OCI-LY7 (cell line): Measurements from ENCODE around the gene HAPLN3. TPM values are rescaled to one million over a fixed set of nuclear protein-coding genes. Genes with fewer than 3 reads are reported as not detected.

ENCODE experiments used
- BruUV-seq: library from RNA; stranded (reverse); fragments of 400-500 nt; replicated peaks from 2 replicates; lab custom pipeline; 2021; lab: Mats Ljungman, UMichigan
- CTCF ChIA-PET: fragments of 300-600 bp; sonication (Branson Sonifier 250); formaldehyde crosslinking; loops from one replicate; lab custom pipeline; 2022; ENCODE audit warnings: antibody characterized with exemption; ENCODE audit not compliant: unreplicated experiment; lab: Charles Lee
- POLR2A ChIA-PET: fragments of 300-600 bp; sonication (Branson Sonifier 250); formaldehyde crosslinking; loops from one replicate; lab custom pipeline; 2022; ENCODE audit warnings: antibody characterized with exemption; lab: Charles Lee
- DNase-seq: peaks from one replicate; pipeline ENCODE4 v3.0.0-alpha.2; 2015; ENCODE audit warnings: low spot score
- H2AFZ ChIP-seq: fragments of 200-600 bp; sonication (generic), shearing (Covaris generic); 2 replicates; pipeline ENCODE4 v1.6.1; 2014; ENCODE audit warnings: mild to moderate bottlenecking, antibody characterized with exemption, low read length, moderate library complexity
- H3K27ac ChIP-seq: fragments of 200-600 bp; sonication (generic); 2 replicates; pipeline ENCODE4 v1.5.1; 2014; ENCODE audit warnings: mixed run types, low read depth, mild to moderate bottlenecking, moderate library complexity, low read length, inconsistent platforms; ENCODE audit not compliant: poor library complexity, severe bottlenecking
- H3K36me3 ChIP-seq: fragments of 200-600 bp; sonication (generic); 2 replicates; pipeline ENCODE4 v1.6.1; 2014; ENCODE audit warnings: mild to moderate bottlenecking, antibody characterized with exemption, low read length, moderate library complexity, mixed read lengths; ENCODE audit not compliant: insufficient read depth
- H3K4me1 ChIP-seq: fragments of 200-600 bp; sonication (generic); 2 replicates; pipeline ENCODE4 v1.5.1; 2014; ENCODE audit warnings: mild to moderate bottlenecking, low read length; ENCODE audit not compliant: insufficient read depth, poor library complexity, severe bottlenecking
- H3K4me2 ChIP-seq: fragments of 200-600 bp; sonication (generic); 2 replicates; pipeline ENCODE4 v1.6.1; 2014; ENCODE audit warnings: mild to moderate bottlenecking, low read length
- H3K4me3 ChIP-seq: fragments of 200-600 bp; sonication (generic); 2 replicates; pipeline ENCODE4 v1.5.1; 2014; ENCODE audit warnings: mild to moderate bottlenecking, low read depth, low read length; ENCODE audit not compliant: poor library complexity, severe bottlenecking
- H3K79me2 ChIP-seq: fragments of 200-600 bp; sonication (generic); 2 replicates; pipeline ENCODE4 v1.6.1; 2016; ENCODE audit warnings: low read depth, mild to moderate bottlenecking, low read length, moderate library complexity, mixed read lengths; ENCODE audit not compliant: insufficient read depth
- H3K9me2 ChIP-seq: fragments of 200-600 bp; sonication (generic); 2 replicates; pipeline ENCODE4 v1.6.1; 2016; ENCODE audit warnings: mild to moderate bottlenecking, low read length, mixed read lengths; ENCODE audit not compliant: insufficient read depth
- H3K9me3 ChIP-seq: fragments of 200-600 bp; sonication (generic); 2 replicates; pipeline ENCODE4 v1.6.1; 2014; ENCODE audit warnings: mild to moderate bottlenecking, mixed run types, low read length, mixed read lengths
- H4K20me1 ChIP-seq: fragments of 200-600 bp; sonication (generic); 2 replicates; pipeline ENCODE4 v1.6.1; 2014; ENCODE audit warnings: mild to moderate bottlenecking, antibody characterized with exemption, low read length, moderate library complexity, mixed read lengths; ENCODE audit not compliant: insufficient read depth
- CTCF ChIP-seq: fragments of 200-600 bp; sonication (generic); conservative IDR thresholded peaks from 2 replicates; pipeline ENCODE4 v1.5.1; 2014; ENCODE audit warnings: mild to moderate bottlenecking, antibody characterized with exemption, low read length, moderate library complexity, mixed read lengths
- EZH2phosphoT487 ChIP-seq: fragments of 200-600 bp; sonication (generic); IDR thresholded peaks from 2 replicates; pipeline ENCODE4 v1.6.1; 2018; ENCODE audit warnings: low read depth, borderline replicate concordance, mild to moderate bottlenecking, mixed run types, antibody characterized with exemption, low read length, moderate library complexity, mixed read lengths
- intact Hi-C: fragments of 100-400 bp; cut with micrococcal nuclease; formaldehyde crosslinking; loops from one replicate; pipeline ENCODE4 v1.10.0; 2022; ENCODE audit not compliant: unreplicated experiment
- total RNA-seq, 2 experiments: library from RNA; depleted of rRNA in 1 of 2; stranded (reverse); fragments of >200 nt in 1 of 2; shearing (Covaris generic) in 1 of 2; gene quantifications; 2 replicates each; pipeline ENCODE4 v1.2.3, GENCODE V29; 2014 to 2022

HAPLN3 gene
- total RNA-seq, 2 experiments from 2014 or later: 0.93 to 0.98 TPM

GRCh38 chr15:88847144-88847543, 48.2 kb downstream of the HAPLN3 start:
- Histone ChIP-seq H3K4me1 (no peaks in the 10 kb centered on the region), H3K9me2 (no peaks in the 10 kb centered on the region), H2AFZ (no peak overlapping the region), H3K9me3 (no peaks in the 10 kb centered on the region), H4K20me1 (no peaks in the 10 kb centered on the region), H3K79me2 (no peaks in the 10 kb centered on the region), H3K27ac (no peak overlapping the region), H3K4me3 (no peak overlapping the region), H3K4me2 (no peak overlapping the region), H3K36me3 (no peaks in the 10 kb centered on the region)
- no peak for TF ChIP-seq CTCF
- TF ChIP-seq EZH2phosphoT487: no peak
- CTCF ChIA-PET: no interaction called here
- intact Hi-C loops: no loop called here
- POLR2A ChIA-PET: no interaction called here
- BruUV-seq: no TSS peak
- no peak for DNase-seq

- ChIA-PET POLR2A (no interaction called here), CTCF (no interaction called here)
- no peak for DNase-seq
- intact Hi-C loops: no loop called here
- H4K20me1 ChIP-seq: no peaks in the 10 kb centered on the region
- no peaks in the 10 kb centered on the region for H3K4me1 ChIP-seq
- H2AFZ ChIP-seq: no peak overlapping the region
- no peak overlapping the region for H3K27ac ChIP-seq
- no peaks in the 10 kb centered on the region for H3K9me2 ChIP-seq
- TF ChIP-seq EZH2phosphoT487 (no peak), CTCF (no peak)
- no peaks in the 10 kb centered on the region for H3K79me2 ChIP-seq
- H3K36me3 ChIP-seq: no peaks in the 10 kb centered on the region
- BruUV-seq: no TSS peak
- no peaks in the 10 kb centered on the region for H3K9me3 ChIP-seq
- no peak overlapping the region for H3K4me3 ChIP-seq
- no peak overlapping the region for H3K4me2 ChIP-seq
Measured at GRCh38 chr15:88845616-88846015, 49.7 kb downstream of the HAPLN3 start.

- Histone ChIP-seq H3K4me1 (no peaks in the 10 kb centered on the region), H4K20me1 (no peaks in the 10 kb centered on the region), H3K9me3 (no peaks in the 10 kb centered on the region), H2AFZ (no peak overlapping the region), H3K27ac (no peak overlapping the region), H3K4me2 (no peak overlapping the region), H3K79me2 (no peaks in the 10 kb centered on the region), H3K36me3 (no peaks in the 10 kb centered on the region), H3K4me3 (no peak overlapping the region), H3K9me2 (no peaks in the 10 kb centered on the region)
- TF ChIP-seq EZH2phosphoT487 (no peak), CTCF (no peak)
- no TSS peak for BruUV-seq
- intact Hi-C loops: no loop called here
- POLR2A ChIA-PET: interaction anchor here (0.7 kb wide), 1 partner anchor 129 kb away, joined by 5 read pairs; no protein-coding TSS in a partner anchor
- CTCF ChIA-PET: no interaction called here
- DNase-seq: no peak
Measured at GRCh38 chr15:88844749-88845386, 50.5 kb downstream of the HAPLN3 start.
